PC-3 (cell line): ENCODE results near the gene UBAP2. TPM values are rescaled to one million over a fixed set of nuclear protein-coding genes. Genes with fewer than 3 reads are reported as not detected.

Experiments used
- ATAC-seq: fragments of 200-7000 bp; cut with Tn5 transposase; 2 replicates; pipeline ENCODE4 v1.9.1; 2020; ENCODE audit warnings: mild to moderate bottlenecking, moderate library complexity
- BruUV-seq: library from RNA; stranded (reverse); fragments of 400-500 nt; replicated peaks from 2 replicates; lab custom pipeline; 2021; lab: Mats Ljungman, UMichigan
- CTCF ChIA-PET: fragments of 300-600 bp; sonication (Branson Sonifier 250); formaldehyde crosslinking; loops from one replicate; lab custom pipeline; 2022; ENCODE audit warnings: antibody characterized with exemption; lab: Charles Lee
- POLR2A ChIA-PET: fragments of 300-600 bp; sonication (Branson Sonifier 250); formaldehyde crosslinking; loops from one replicate; lab custom pipeline; 2022; ENCODE audit warnings: antibody characterized with exemption; ENCODE audit not compliant: unreplicated experiment; lab: Charles Lee
- DNase-seq: peaks from one replicate; pipeline ENCODE4 v3.0.0-alpha.2; 2015
- H2AFZ ChIP-seq: fragments of 300-600 bp; sonication (generic); 2 replicates; pipeline ENCODE4 v1.6.0; 2016; ENCODE audit warnings: antibody characterized with exemption, low read length
- H3F3A ChIP-seq: fragments of 300-600 bp; sonication (generic); one replicate; pipeline ENCODE4 v1.6.0; 2017; ENCODE audit warnings: antibody characterized with exemption, low read length, control low read depth, mild to moderate bottlenecking; ENCODE audit not compliant: unreplicated experiment
- H3K27ac ChIP-seq: fragments of 300-600 bp; sonication (generic); 2 replicates; pipeline ENCODE4 v1.5.1; 2016; ENCODE audit warnings: mild to moderate bottlenecking, low read length
- H3K27me3 ChIP-seq: fragments of 300-600 bp; sonication (generic); 2 replicates; pipeline ENCODE4 v1.6.1; 2016; ENCODE audit warnings: low read length, mixed read lengths
- H3K36me3 ChIP-seq: fragments of 300-600 bp; sonication (generic); 2 replicates; pipeline ENCODE4 v1.6.1; 2016; ENCODE audit warnings: low read depth, mixed run types, low read length, mixed read lengths
- H3K4me1 ChIP-seq: fragments of 300-600 bp; sonication (generic); 2 replicates; pipeline ENCODE4 v1.5.1; 2016; ENCODE audit warnings: low read length; ENCODE audit not compliant: insufficient read depth
- H3K4me2 ChIP-seq: fragments of 300-600 bp; sonication (generic); 2 replicates; pipeline ENCODE4 v1.6.0; 2016; ENCODE audit warnings: low read length
- H3K4me3 ChIP-seq: fragments of 300-600 bp; sonication (generic); 2 replicates; pipeline ENCODE4 v1.5.1; 2016; ENCODE audit warnings: mild to moderate bottlenecking, low read length, mixed read lengths
- H3K79me2 ChIP-seq: fragments of 300-600 bp; sonication (generic); 2 replicates; pipeline ENCODE4 v1.6.1; 2017; ENCODE audit warnings: low read length, mixed read lengths
- H3K9ac ChIP-seq: fragments of 300-600 bp; sonication (generic); 2 replicates; pipeline ENCODE4 v1.6.0; 2016; ENCODE audit warnings: mild to moderate bottlenecking, low read length
- H3K9me2 ChIP-seq: fragments of 300-600 bp; sonication (generic); replicated peaks from 2 replicates; pipeline ENCODE4 v1.6.1; 2016; ENCODE audit warnings: mixed run types, low read length, mixed read lengths
- H3K9me3 ChIP-seq: fragments of 300-600 bp; sonication (generic); 2 replicates; pipeline ENCODE4 v1.6.1; 2016; ENCODE audit warnings: low read length, mixed read lengths
- H4K20me1 ChIP-seq: fragments of 300-600 bp; sonication (generic); 2 replicates; pipeline ENCODE4 v1.6.1; 2016; ENCODE audit warnings: low read length, mixed read lengths
- CTCF ChIP-seq: fragments of 300-600 bp; sonication (generic); conservative IDR thresholded peaks from 2 replicates; pipeline ENCODE4 v1.5.1; 2017; ENCODE audit warnings: antibody characterized with exemption, low read depth, mild to moderate bottlenecking, low read length
- EZH2 ChIP-seq: fragments of 300-600 bp; sonication (generic); IDR thresholded peaks from one replicate; pipeline ENCODE4 v1.6.1; 2017; ENCODE audit warnings: antibody characterized with exemption, mild to moderate bottlenecking, low read length; ENCODE audit not compliant: unreplicated experiment
- EZH2phosphoT487 ChIP-seq: fragments of 300-600 bp; sonication (generic); IDR thresholded peaks from 2 replicates; pipeline ENCODE4 v1.6.1; 2018; ENCODE audit warnings: mild to moderate bottlenecking, antibody characterized with exemption, low read length, borderline replicate concordance
- intact Hi-C: fragments of 100-400 bp; cut with micrococcal nuclease; formaldehyde crosslinking; loops from 2 replicates; pipeline ENCODE4 v1.9.0; 2023
- total RNA-seq: library from RNA; depleted of rRNA; stranded (reverse); fragments of >200 nt; gene quantifications from 2 replicates; pipeline ENCODE4 v1.2.3, GENCODE V29; 2014

The UBAP2 gene
- total RNA-seq, 1 experiment from 2014 or later: 12.6 TPM

GRCh38 chr9:34032631-34033030 lies 16.1 kb downstream of the UBAP2 start:
- no peak for DNase-seq
- Histone ChIP-seq H3K79me2 (peaks cover 85% of the 10 kb centered on the region), H3K4me2 (no peak overlapping the region), H3K4me3 (no peak overlapping the region), H3K36me3 (peaks cover 4% of the 10 kb centered on the region), H3K4me1 (no peaks in the 10 kb centered on the region), H3K27me3 (no peaks in the 10 kb centered on the region), H3K9me3 (no peaks in the 10 kb centered on the region), H2AFZ (no peak overlapping the region), H3K9me2 (no peaks in the 10 kb centered on the region), H4K20me1 (peaks cover 11% of the 10 kb centered on the region; the same call in 1 of the 2 replicates), H3F3A (no peaks in the 10 kb centered on the region), H3K27ac (no peak overlapping the region), H3K9ac (no peak overlapping the region)
- POLR2A ChIA-PET: no interaction called here
- intact Hi-C loops: no loop called here
- CTCF ChIA-PET: no interaction called here
- BruUV-seq: no TSS peak
- ATAC-seq: no peak
- TF ChIP-seq EZH2 (no peak), EZH2phosphoT487 (no peak), CTCF (no peak)

- no peaks in the 10 kb centered on the region for H3F3A ChIP-seq
- no peak for ATAC-seq
- TF ChIP-seq EZH2: no peak
- no peak for TF ChIP-seq CTCF
- TF ChIP-seq EZH2phosphoT487: no peak
- no peak for DNase-seq
- H3K36me3 ChIP-seq: peaks cover 4% of the 10 kb centered on the region
- POLR2A ChIA-PET: no interaction called here
- H3K4me2 ChIP-seq: no peak overlapping the region
- intact Hi-C loops: no loop called here
- H2AFZ ChIP-seq: no peak overlapping the region
- no TSS peak for BruUV-seq
- no peaks in the 10 kb centered on the region for H3K9me2 ChIP-seq
- H3K9ac ChIP-seq: no peak overlapping the region
- H3K9me3 ChIP-seq: no peaks in the 10 kb centered on the region
- CTCF ChIA-PET: no interaction called here
- no peaks in the 10 kb centered on the region for H3K4me1 ChIP-seq
- H4K20me1 ChIP-seq: peaks cover 5% of the 10 kb centered on the region; the same call in 1 of the 2 replicates
- no peak overlapping the region for H3K27ac ChIP-seq
- no peak overlapping the region for H3K4me3 ChIP-seq
- H3K27me3 ChIP-seq: no peaks in the 10 kb centered on the region
- H3K79me2 ChIP-seq: peaks cover 81% of the 10 kb centered on the region
Measured at GRCh38 chr9:34027845-34028574, 20.7 kb downstream of the UBAP2 start.

GRCh38 chr9:34025811-34026210 lies 22.9 kb downstream of the UBAP2 start:
- H3K27me3 ChIP-seq: no peaks in the 10 kb centered on the region
- H3K9me3 ChIP-seq: no peaks in the 10 kb centered on the region
- H3K9me2 ChIP-seq: no peaks in the 10 kb centered on the region
- intact Hi-C loops: no loop called here
- no peak overlapping the region for H3K4me3 ChIP-seq
- ChIA-PET CTCF (no interaction called here), POLR2A (no interaction called here)
- no TSS peak for BruUV-seq
- no peak for ATAC-seq
- H3K4me1 ChIP-seq: no peaks in the 10 kb centered on the region
- H3K9ac ChIP-seq: no peak overlapping the region
- H3K79me2 ChIP-seq: peaks cover 81% of the 10 kb centered on the region
- H3K36me3 ChIP-seq: peaks cover 4% of the 10 kb centered on the region
- H3F3A ChIP-seq: no peaks in the 10 kb centered on the region
- H3K27ac ChIP-seq: no peak overlapping the region
- H3K4me2 ChIP-seq: no peak overlapping the region
- no peak for DNase-seq
- TF ChIP-seq EZH2: no peak
- TF ChIP-seq EZH2phosphoT487: no peak
- no peak for TF ChIP-seq CTCF
- no peak overlapping the region for H2AFZ ChIP-seq
- no peaks in the 10 kb centered on the region for H4K20me1 ChIP-seq
